Hair follicle dermal papilla cell (primary cell): Measurements from ENCODE around the gene DIRAS2. TPM values are rescaled to one million over a fixed set of nuclear protein-coding genes. Genes with fewer than 3 reads are reported as not detected.

Source experiments
- total RNA-seq: library from RNA; depleted of rRNA; stranded (reverse); fragments of >200 nt; gene quantifications from 2 replicates; pipeline ENCODE4 v1.2.3, GENCODE V29; 2012

DIRAS2 gene, protein sequence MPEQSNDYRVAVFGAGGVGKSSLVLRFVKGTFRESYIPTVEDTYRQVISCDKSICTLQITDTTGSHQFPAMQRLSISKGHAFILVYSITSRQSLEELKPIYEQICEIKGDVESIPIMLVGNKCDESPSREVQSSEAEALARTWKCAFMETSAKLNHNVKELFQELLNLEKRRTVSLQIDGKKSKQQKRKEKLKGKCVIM
- 0.12 and 0.16 TPM in 2 replicates for total RNA-seq

DNA sequence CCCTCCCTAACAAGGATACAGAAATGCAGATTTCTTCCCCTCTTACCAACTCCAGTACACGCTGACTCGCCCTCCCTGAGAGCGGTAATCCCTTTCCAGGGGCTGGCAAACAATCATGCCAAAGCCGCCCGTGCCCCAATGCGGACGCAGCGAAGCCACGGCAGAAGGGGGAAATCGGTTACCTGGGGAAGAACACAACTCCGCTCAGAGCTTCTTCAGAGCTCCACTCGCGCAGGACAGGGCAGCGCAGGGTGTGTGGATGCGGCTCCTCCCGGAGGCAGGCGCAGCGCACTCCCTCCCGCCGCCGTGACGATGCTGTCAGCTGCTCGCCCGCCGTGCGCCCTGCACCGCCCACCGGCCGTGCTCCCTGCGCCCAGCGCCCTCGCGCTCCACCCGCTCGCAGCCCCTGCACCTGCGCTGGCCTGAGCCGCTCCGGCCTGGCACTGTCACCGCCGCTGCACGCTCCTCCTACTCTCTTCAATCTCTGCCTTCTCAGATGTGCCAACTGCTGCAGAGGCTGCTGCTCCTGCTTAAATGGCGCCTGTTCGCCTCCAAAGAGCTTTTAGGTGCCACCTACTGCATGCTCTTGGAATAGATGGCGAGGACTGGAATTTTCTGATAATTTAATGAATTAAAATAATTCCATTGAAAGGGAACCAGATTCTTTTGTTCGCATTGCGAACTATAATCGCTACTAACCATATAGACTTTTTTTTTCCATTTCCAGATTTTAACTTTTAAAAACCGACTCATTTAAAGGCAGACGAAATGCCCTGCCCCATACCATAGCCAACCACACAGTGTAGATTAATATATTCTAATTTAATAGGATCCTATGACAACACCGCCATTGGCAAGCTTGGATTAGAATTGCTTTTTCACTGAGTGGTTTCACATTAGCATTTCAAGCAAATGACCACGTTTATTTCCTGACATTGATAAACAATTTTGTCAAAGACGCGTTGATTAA lies at the start of gene DIRAS2:
TSS of gene DIRAS2 (minus strand) at position 255 of the 970 bp plus-strand sequence. CDS start 28,997 bp downstream, outside the sequence.

Other genes starting within 250 kb of the DIRAS2 start
- gene SYK, start 159.0 kb upstream of the DIRAS2 start, total RNA-seq = not detected in 2 replicates